DMS 273 (cell line): Measurements from ENCODE around the gene ATOH8.

ENCODE experiments used
- DNase-seq: peaks from one replicate; lab custom pipeline; 2025; ENCODE audit not compliant: unreplicated experiment; lab: John Stamatoyannopoulos, UW

The ATOH8 gene

DNA sequence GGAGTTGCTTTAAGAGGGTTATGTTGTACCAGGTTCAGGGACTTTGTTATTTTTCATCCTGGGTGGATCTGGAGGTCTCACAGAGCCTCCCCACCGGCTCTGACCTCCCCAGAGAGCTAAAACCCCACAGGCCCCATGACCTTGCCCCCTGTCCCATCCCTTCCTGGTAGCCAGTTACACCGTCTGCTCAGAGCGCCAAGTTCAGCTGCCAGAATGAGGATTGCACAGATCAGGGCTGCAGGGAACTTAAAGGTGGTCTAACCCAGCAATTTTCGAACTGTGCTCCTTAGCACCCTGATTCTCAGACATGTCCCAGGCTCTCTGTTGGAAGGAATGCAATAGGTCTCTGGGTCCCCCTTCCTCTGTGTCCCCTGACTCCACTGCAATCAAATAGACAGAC, 32.1 kb downstream of the ATOH8 start:
- DNase-seq = peak; percentile 70

GRCh38 chr2:85786444-85786843, 32.7 kb downstream of the ATOH8 start:
- no peak for DNase-seq

GRCh38 chr2:85786865-85787264, 33.1 kb downstream of the ATOH8 start:
- DNase-seq = no peak

DNA sequence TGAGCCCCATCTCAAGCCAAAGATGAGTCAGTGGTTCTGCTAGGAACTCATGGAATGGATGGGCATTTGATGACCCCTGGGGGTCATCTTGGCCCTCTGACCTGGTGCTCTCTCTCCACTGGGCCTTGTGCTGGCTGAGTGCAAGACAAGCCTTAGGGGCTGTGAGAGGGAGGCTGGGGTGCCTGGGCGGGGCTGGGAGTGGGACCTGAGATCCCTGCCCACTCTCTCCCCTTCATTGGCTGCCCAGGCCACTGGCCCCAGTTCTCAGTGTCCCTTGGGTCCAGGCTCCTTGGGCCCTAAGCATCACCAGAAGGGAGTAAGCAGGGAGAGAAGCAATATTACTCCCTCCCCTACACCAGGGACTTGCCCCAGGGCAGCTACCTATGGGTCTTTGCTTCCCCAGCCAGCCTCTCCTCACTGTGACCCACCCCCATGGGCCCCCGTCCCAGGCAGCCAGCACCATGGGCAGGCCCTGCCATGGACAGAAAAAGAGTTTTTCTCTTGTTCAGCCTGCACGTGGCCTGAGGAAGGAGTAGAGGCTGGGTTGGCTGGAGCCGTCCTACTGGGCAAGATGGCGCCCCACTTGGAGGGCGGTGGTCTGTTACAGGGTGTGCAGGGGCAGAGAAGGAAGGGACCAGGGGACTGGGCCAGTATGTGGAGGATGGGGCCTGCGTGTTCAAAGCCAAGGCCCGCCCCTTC, 33.6 kb downstream of the ATOH8 start:
- DNase-seq = no peak

GRCh38 chr2:85787981-85788340, 34.2 kb downstream of the ATOH8 start:
- no peak for DNase-seq

DNA sequence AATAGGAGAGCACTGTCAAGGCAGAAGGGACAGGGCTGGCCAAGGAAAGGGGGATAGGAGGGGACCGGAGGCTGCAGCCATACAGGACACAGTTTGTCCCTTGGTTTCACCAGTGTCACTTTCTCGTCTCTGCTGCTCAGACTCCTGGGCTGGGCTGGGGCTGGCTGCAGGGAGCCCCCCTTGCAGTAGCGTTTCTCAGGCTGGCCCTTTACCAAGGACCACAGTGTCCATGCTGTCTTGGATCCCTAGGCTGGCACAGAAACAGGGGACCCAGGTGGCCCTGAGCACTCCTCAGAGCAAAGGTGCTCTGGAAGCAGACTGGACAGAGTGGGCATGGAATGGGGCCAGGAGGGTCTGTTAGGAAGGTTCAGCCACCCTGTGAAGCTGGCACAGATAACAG, 34.8 kb downstream of the ATOH8 start:
- DNase-seq = no peak

- no peak for DNase-seq
Measured at GRCh38 chr2:85789271-85789670, 35.5 kb downstream of the ATOH8 start.

DNA sequence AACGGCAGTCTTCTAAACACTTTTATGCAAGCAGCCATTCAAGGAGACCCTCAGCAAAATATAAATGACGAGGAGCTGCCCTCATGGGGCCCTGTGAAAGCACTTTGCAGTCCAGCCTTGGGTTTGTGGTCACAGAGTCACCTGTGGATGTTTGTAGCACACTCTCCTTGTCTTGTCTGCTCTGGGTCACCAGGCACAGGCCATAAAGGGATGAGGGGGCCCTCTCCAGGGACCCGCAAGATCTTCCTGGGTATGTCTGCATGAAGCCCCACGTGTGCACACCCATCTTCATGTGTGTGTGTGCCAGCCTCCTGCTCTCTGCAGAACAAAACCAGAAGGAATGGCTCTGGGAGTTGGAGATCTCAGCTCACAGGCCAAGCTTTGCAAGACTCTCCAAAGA, 36.2 kb downstream of the ATOH8 start:
- DNase-seq = no peak

GRCh38 chr2:85790499-85791188, 36.9 kb downstream of the ATOH8 start:
- no peak for DNase-seq

- peak; percentile 63 for DNase-seq
Measured at GRCh38 chr2:85791704-85792565, 38.1 kb downstream of the ATOH8 start.

DNA sequence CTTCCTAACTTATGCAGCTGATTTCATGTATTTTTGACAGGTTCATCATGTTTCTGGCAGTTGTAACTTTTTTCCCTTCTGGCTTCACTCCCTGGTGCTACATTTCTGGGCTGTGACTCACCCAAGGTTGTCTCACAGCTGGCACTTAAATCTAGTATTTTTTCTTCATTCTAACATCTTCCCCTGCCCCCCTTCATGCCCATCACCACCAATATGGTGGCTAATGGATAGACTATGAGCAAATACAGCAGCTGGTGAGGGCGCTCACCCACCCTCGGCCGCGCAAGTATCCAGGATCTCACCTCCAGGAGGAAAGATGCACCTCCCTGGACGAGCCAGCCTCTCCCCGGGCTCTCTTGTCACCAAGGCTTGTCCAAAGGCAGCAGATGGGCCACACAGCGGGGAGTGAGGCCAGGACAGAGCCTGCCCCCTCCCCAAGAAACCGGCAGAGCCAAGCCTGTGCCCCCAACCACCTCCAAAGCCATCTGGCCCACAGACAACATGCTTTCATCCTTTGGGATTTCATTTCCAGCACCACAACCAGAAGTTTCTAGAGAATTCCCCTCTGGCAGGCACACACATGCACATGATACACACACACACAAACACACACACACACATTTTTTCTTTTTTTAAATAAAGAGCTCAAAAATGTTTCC, 39.1 kb downstream of the ATOH8 start:
- DNase-seq = peak; percentile 93

DNA sequence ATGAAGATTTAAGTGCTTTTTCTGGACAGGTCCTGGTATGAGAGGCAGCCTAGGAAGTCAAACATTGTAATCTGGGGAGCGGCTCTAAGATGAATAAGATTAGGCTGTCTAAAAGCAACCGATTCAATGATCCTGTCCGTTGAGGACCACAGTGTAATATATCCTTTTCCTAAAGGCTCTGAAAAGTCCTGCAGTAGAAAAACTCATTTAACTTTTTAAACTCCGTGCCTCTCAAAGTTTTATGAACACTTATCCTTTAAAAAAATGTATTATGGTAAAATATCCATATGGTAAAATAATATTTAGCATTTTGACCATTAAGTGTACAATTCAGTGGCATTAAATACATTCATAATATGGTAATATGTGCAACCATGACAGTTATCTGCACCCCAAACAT, 39.8 kb downstream of the ATOH8 start:
- no peak for DNase-seq

GRCh38 chr2:85794038-85794441, 40.2 kb downstream of the ATOH8 start:
- DNase-seq = no peak

GRCh38 chr2:85794491-85795121, 40.8 kb downstream of the ATOH8 start:
- DNase-seq = peak; percentile 95

GRCh38 chr2:85795331-85796045, 41.7 kb downstream of the ATOH8 start:
- DNase-seq = peak; percentile 69

GRCh38 chr2:85796046-85796340, 42.2 kb downstream of the ATOH8 start:
- no peak for DNase-seq

DNA sequence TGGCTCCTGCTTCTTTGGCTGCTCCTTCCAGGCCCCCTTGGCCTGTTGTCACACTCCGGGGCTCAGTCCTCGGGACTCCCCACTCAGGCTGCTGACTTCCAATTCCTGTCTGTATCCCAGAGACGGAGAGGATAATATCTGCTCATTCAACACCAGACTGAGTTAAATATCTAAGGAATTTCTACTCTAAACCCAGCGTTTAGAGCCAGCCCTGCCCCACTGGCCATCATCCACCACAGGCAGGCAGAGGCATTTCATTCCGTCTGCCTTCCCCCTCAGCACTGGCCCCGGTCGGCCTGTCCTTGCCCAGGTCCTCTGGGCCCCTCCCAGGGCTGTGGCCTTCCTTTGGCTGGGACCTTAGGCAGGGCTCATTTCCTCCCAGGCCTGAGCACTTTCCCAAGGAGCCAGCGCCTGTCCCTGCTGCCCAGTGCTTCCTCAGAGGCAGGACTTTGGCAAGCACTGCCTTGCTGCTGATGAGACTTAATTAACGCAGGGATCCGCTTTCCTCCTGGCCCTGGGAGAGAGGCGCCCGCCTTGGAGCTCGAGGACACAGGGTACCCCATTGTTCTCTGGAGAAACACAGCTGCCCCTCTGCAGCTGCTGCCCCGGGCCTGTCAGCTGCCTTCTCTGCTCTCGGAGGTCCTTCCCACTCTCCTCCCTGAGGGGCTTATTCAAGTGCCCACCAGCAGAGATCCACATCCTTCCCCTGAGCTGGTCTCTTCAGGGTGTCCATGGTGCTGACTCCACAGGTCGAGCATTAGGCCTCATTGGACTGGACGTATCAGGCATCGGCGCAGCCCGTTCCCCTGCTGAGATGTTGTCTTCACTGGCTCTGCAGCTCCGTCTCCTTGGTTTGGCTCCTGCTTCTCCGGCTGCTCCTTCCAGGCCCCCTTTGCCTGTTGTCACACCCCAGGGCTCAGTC, 42.8 kb downstream of the ATOH8 start:
- DNase-seq = peak; percentile 70

DNA sequence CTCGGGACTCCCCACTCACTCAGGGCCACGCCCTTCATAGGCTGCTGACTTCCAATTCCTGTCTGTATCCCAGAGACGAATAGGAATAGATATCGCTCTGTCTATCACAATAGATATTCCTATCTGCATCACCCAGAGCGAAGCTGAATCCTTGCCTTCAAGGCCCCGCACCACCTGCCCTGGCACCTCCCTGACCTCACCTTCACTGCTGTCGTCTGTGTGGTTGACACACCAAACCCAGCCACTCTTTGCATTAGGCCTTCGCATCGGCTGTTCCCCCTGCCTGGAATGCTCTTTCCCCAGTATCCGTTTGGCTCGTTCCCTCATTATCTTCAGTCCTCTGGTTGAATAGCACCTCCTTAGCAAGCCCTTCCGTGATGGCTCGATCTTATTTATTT, 43.5 kb downstream of the ATOH8 start:
- no peak for DNase-seq

GRCh38 chr2:85797921-85798320, 44.1 kb downstream of the ATOH8 start:
- peak; percentile 58 for DNase-seq
